Caco-2 (cell line): Measurements from ENCODE around the gene WDFY2. TPM values are rescaled to one million over a fixed set of nuclear protein-coding genes. Genes with fewer than 3 reads are reported as not detected.

Source experiments
- BruUV-seq: library from RNA; stranded (reverse); fragments of 400-500 nt; replicated peaks from 2 replicates; lab custom pipeline; 2021; lab: Mats Ljungman, UMichigan
- CTCF ChIA-PET: fragments of 300-600 bp; sonication (Branson Sonifier 250); formaldehyde crosslinking; loops from one replicate; lab custom pipeline; 2022; ENCODE audit warnings: antibody characterized with exemption; lab: Charles Lee
- POLR2A ChIA-PET: fragments of 300-600 bp; sonication (Branson Sonifier 250); formaldehyde crosslinking; loops from one replicate; lab custom pipeline; 2022; ENCODE audit warnings: antibody characterized with exemption; lab: Charles Lee
- DNase-seq, 2 experiments: peaks; one replicate each; pipeline versions ENCODE4 v3.0.0 to v3.0.0-alpha.2; 2020 to 2022
- H3K27me3 ChIP-seq: replicated peaks from 2 replicates; pipeline ENCODE4 v1.6.0; 2011; ENCODE audit warnings: low read length; ENCODE audit not compliant: control insufficient read depth, insufficient read depth
- H3K36me3 ChIP-seq: 2 replicates; pipeline ENCODE4 v1.5.1; 2011; ENCODE audit warnings: low read length; ENCODE audit not compliant: control insufficient read depth, insufficient read depth
- H3K4me1 ChIP-seq: fragments of 250-450 bp; sonication (Bioruptor Pico); 2 replicates; pipeline ENCODE4 v1.5.1; 2020; ENCODE audit warnings: mild to moderate bottlenecking
- H3K4me3 ChIP-seq: 2 replicates; pipeline ENCODE4 v1.5.1; 2011; ENCODE audit warnings: low read depth, mild to moderate bottlenecking, control low read depth, low read length
- H3K9me3 ChIP-seq: fragments of 250-450 bp; sonication (Bioruptor Pico); 2 replicates; pipeline ENCODE4 v1.5.1; 2020; ENCODE audit warnings: mild to moderate bottlenecking, moderate library complexity
- H3K27ac Mint-ChIP-seq: one replicate; pipeline ENCODE4 v1.8.0; 2022; ENCODE audit warnings: mixed read lengths; ENCODE audit not compliant: unreplicated experiment
- H3K27me3 Mint-ChIP-seq: one replicate; pipeline ENCODE4 v1.8.0; 2022; ENCODE audit warnings: mixed read lengths; ENCODE audit not compliant: insufficient read depth, unreplicated experiment
- H3K36me3 Mint-ChIP-seq: one replicate; pipeline ENCODE4 v1.8.0; 2022; ENCODE audit warnings: mild to moderate bottlenecking, mixed read lengths; ENCODE audit not compliant: insufficient read depth, unreplicated experiment
- H3K4me1 Mint-ChIP-seq: one replicate; pipeline ENCODE4 v1.8.0; 2022; ENCODE audit warnings: low read depth, mixed read lengths; ENCODE audit not compliant: unreplicated experiment
- H3K4me3 Mint-ChIP-seq: one replicate; pipeline ENCODE4 v1.8.0; 2022; ENCODE audit warnings: mild to moderate bottlenecking, moderate library complexity, mixed read lengths; ENCODE audit not compliant: unreplicated experiment
- H3K9me3 Mint-ChIP-seq: one replicate; pipeline ENCODE4 v1.8.0; 2022; ENCODE audit warnings: mixed read lengths; ENCODE audit not compliant: unreplicated experiment
- CTCF ChIP-seq, 2 experiments: fragments of 200-600 bp in 1 of 2; IDR thresholded peaks; 1 replicate in 1 of 2; 2 replicates in 1 of 2; pipeline versions ENCODE4 v1.5.1 to v1.8.0; 2011 to 2022; ENCODE audit warnings: antibody characterized with exemption in 1 of 2, control low read depth in 1 of 2, inconsistent platforms in 1 of 2, low read depth in 1 of 2, low read length in 1 of 2, mild to moderate bottlenecking in 1 of 2, moderate library complexity in 1 of 2; ENCODE audit not compliant: insufficient read depth in 1 of 2, severe bottlenecking in 1 of 2, unreplicated experiment in 1 of 2
- intact Hi-C: fragments of 100-400 bp; cut with micrococcal nuclease; formaldehyde crosslinking; loops from one replicate; pipeline ENCODE4 v1.10.0; 2022; ENCODE audit not compliant: unreplicated experiment
- total RNA-seq: library from RNA; stranded (reverse); gene quantifications from 2 replicates; pipeline ENCODE4 v1.2.3, GENCODE V29; 2022

Gene WDFY2
- total RNA-seq, 1 experiment from 2014 or later: 9.2 TPM

GRCh38 chr13:51643105-51643881 lies 59.0 kb downstream of the WDFY2 start:
- H3K36me3 Mint-ChIP-seq: no peaks in the 10 kb centered on the region
- H3K27ac Mint-ChIP-seq: no peak overlapping the region
- Histone ChIP-seq H3K27me3 (no peaks in the 10 kb centered on the region), H3K36me3 (no peaks in the 10 kb centered on the region), H3K9me3 (no peaks in the 10 kb centered on the region), H3K4me3 (no peak overlapping the region), H3K4me1 (peaks cover 9% of the 10 kb centered on the region)
- H3K9me3 Mint-ChIP-seq: no peaks in the 10 kb centered on the region
- H3K27me3 Mint-ChIP-seq: no peaks in the 10 kb centered on the region
- CTCF ChIA-PET: no interaction called here
- intact Hi-C loops: no loop called here
- H3K4me1 Mint-ChIP-seq: peaks cover 5% of the 10 kb centered on the region
- POLR2A ChIA-PET: no interaction called here
- no TSS peak for BruUV-seq
- TF ChIP-seq CTCF (IDR thresholded peaks at IDR 0.05; ENCODE audit: insufficient read depth in 1 of 2, low read depth in 1 of 2, low read length in 1 of 2, severe bottlenecking in 1 of 2, unreplicated experiment in 1 of 2): no peak
- no peak overlapping the region for H3K4me3 Mint-ChIP-seq
- DNase-seq: no peak

- peaks cover 3% of the 10 kb centered on the region for H3K4me1 Mint-ChIP-seq
- no peak for DNase-seq
- ChIA-PET CTCF (no interaction called here), POLR2A (no interaction called here)
- no peak overlapping the region for H3K4me3 ChIP-seq
- H3K36me3 ChIP-seq: no peaks in the 10 kb centered on the region
- intact Hi-C loops: no loop called here
- H3K9me3 ChIP-seq: no peaks in the 10 kb centered on the region
- BruUV-seq: no TSS peak
- H3K27ac Mint-ChIP-seq: no peak overlapping the region
- no peaks in the 10 kb centered on the region for H3K36me3 Mint-ChIP-seq
- no peak for TF ChIP-seq CTCF (IDR thresholded peaks at IDR 0.05; ENCODE audit: insufficient read depth in 1 of 2, low read depth in 1 of 2, low read length in 1 of 2, severe bottlenecking in 1 of 2, unreplicated experiment in 1 of 2)
- no peaks in the 10 kb centered on the region for H3K27me3 Mint-ChIP-seq
- no peaks in the 10 kb centered on the region for H3K9me3 Mint-ChIP-seq
- peaks cover 3% of the 10 kb centered on the region for H3K4me1 ChIP-seq
- no peak overlapping the region for H3K4me3 Mint-ChIP-seq
- H3K27me3 ChIP-seq: no peaks in the 10 kb centered on the region
Measured at GRCh38 chr13:51643882-51644281, 59.6 kb downstream of the WDFY2 start.

GRCh38 chr13:51644654-51645053 lies 60.4 kb downstream of the WDFY2 start:
- Histone ChIP-seq H3K4me1 (no peaks in the 10 kb centered on the region), H3K4me3 (no peak overlapping the region), H3K27me3 (no peaks in the 10 kb centered on the region), H3K9me3 (no peaks in the 10 kb centered on the region), H3K36me3 (no peaks in the 10 kb centered on the region)
- Mint-ChIP-seq H3K36me3 (no peaks in the 10 kb centered on the region), H3K27ac (no peak overlapping the region), H3K27me3 (no peaks in the 10 kb centered on the region), H3K4me1 (no peaks in the 10 kb centered on the region), H3K9me3 (no peaks in the 10 kb centered on the region), H3K4me3 (no peak overlapping the region)
- TF ChIP-seq CTCF (IDR thresholded peaks at IDR 0.05; ENCODE audit: insufficient read depth in 1 of 2, low read depth in 1 of 2, low read length in 1 of 2, severe bottlenecking in 1 of 2, unreplicated experiment in 1 of 2): no peak
- CTCF ChIA-PET: no interaction called here
- POLR2A ChIA-PET: no interaction called here
- no peak for DNase-seq
- intact Hi-C loops: no loop called here
- no TSS peak for BruUV-seq
